A549 (cell line): ENCODE results near the gene ADAT2. TPM values are rescaled to one million over a fixed set of nuclear protein-coding genes. Genes with fewer than 3 reads are reported as not detected.

ENCODE experiments used
- ATAC-seq, 2 experiments: fragments of 200-7000 bp in 1 of 2; fragments of >200 bp in 1 of 2; cut with Nextera tagmentation in 1 of 2; cut with Tn5 transposase in 1 of 2; 3 replicates each; pipeline versions ENCODE4 v1.8.0 to v1.9.1; 2018 to 2020; ENCODE audit warnings: mild to moderate bottlenecking in 1 of 2, moderate library complexity in 1 of 2
- CTCF ChIA-PET: fragments of 300-600 bp; sonication (Branson Sonifier 250); formaldehyde crosslinking; extraction: SDS; loops from one replicate; lab custom pipeline; 2021; ENCODE audit warnings: antibody characterized with exemption, inconsistent platforms; lab: Yijun Ruan, JAX
- POLR2A ChIA-PET: fragments of 350-600 bp; formaldehyde crosslinking; extraction: SDS; loops from one replicate; lab custom pipeline; 2021; ENCODE audit warnings: antibody characterized with exemption, inconsistent platforms; lab: Yijun Ruan, JAX
- DNase-seq, 2 experiments: peaks; one replicate each; pipeline versions ENCODE4 v3.0.0 to v3.0.0-alpha.2; 2011 to 2016; ENCODE audit warnings: low read depth in 1 of 2, low spot score in 1 of 2
- FAIRE-seq: peaks from 2 replicates; lab custom pipeline; 2011; peaks lifted over from hg19 to GRCh38; lab: Jason Lieb, UNC
- H3K27ac ChIP-seq, 2 experiments: fragments of >200 bp; sonication (Bioruptor Twin); formaldehyde crosslinking; 3 replicates each; pipeline ENCODE4 v1.5.1; 2016 to 2017
- H3K4me1 ChIP-seq: fragments of >200 bp; sonication (Bioruptor Twin); formaldehyde crosslinking; 3 replicates; pipeline ENCODE4 v1.6.1; 2016
- H3K4me2 ChIP-seq: fragments of >200 bp; sonication (Bioruptor Twin); formaldehyde crosslinking; 3 replicates; pipeline ENCODE4 v1.6.1; 2016
- H3K4me3 ChIP-seq: fragments of >200 bp; sonication (Bioruptor Twin); formaldehyde crosslinking; 3 replicates; pipeline ENCODE4 v1.5.1; 2016
- H3K9me3 ChIP-seq: fragments of >200 bp; sonication (Bioruptor Twin); formaldehyde crosslinking; 3 replicates; pipeline ENCODE4 v1.6.1; 2016
- CEBPB ChIP-seq, 2 experiments: fragments of >200 bp in 1 of 2; sonication (Bioruptor Twin) in 1 of 2; formaldehyde crosslinking in 1 of 2; IDR thresholded peaks; 2 replicates each; pipeline ENCODE4 v1.6.1; 2012 to 2016
- CHD4 ChIP-seq: fragments of 200-600 bp; sonication (generic); IDR thresholded peaks from 2 replicates; pipeline ENCODE4 v1.6.1; 2016; ENCODE audit warnings: antibody characterized with exemption, mild to moderate bottlenecking, borderline replicate concordance
- EHF ChIP-seq: fragments of 250-450 bp; sonication (Bioruptor Pico); IDR thresholded peaks from 2 replicates; pipeline ENCODE4 v1.5.0; 2020; ENCODE audit warnings: mild to moderate bottlenecking
- EP300 ChIP-seq, 2 experiments: fragments of >200 bp; sonication (Bioruptor Twin); formaldehyde crosslinking; IDR thresholded peaks; 2 replicates in 1 of 2; 3 replicates in 1 of 2; pipeline ENCODE4 v1.6.1; 2016 to 2017
- FOSL2 ChIP-seq, 2 experiments: fragments of 450-650 bp in 1 of 2; fragments of >200 bp in 1 of 2; sonication (Bioruptor Twin) in 1 of 2; formaldehyde crosslinking; IDR thresholded peaks; 2 replicates each; pipeline versions ENCODE4 v1.5.0 to v1.6.1; 2016 to 2020; ENCODE audit warnings: mild to moderate bottlenecking in 1 of 2, moderate library complexity in 1 of 2
- GATA3 ChIP-seq: IDR thresholded peaks from 2 replicates; pipeline ENCODE4 v1.6.1; 2012; ENCODE audit warnings: borderline replicate concordance
- HOXA7 ChIP-seq: fragments of 250-450 bp; sonication (Bioruptor Pico); IDR thresholded peaks from 2 replicates; pipeline ENCODE4 v1.5.0; 2020; ENCODE audit warnings: mild to moderate bottlenecking, moderate library complexity
- HOXB13 ChIP-seq: fragments of 250-450 bp; sonication (Bioruptor Pico); IDR thresholded peaks from 2 replicates; pipeline ENCODE4 v1.5.0; 2020; ENCODE audit warnings: low read depth, mild to moderate bottlenecking, moderate library complexity
- HOXB5 ChIP-seq: fragments of 250-450 bp; sonication (Bioruptor Pico); IDR thresholded peaks from 2 replicates; pipeline ENCODE4 v1.5.0; 2020; ENCODE audit warnings: mild to moderate bottlenecking, moderate library complexity
- JUN ChIP-seq, 2 experiments: fragments of >200 bp; sonication (Bioruptor Twin); formaldehyde crosslinking; IDR thresholded peaks; 2 replicates in 1 of 2; 3 replicates in 1 of 2; pipeline ENCODE4 v1.6.1; 2016 to 2017
- JUNB ChIP-seq: fragments of >200 bp; sonication (Bioruptor Twin); formaldehyde crosslinking; IDR thresholded peaks from 2 replicates; pipeline ENCODE4 v1.6.1; 2016
- MAFK ChIP-seq: fragments of 450-650 bp; IDR thresholded peaks from 2 replicates; pipeline ENCODE4 v1.6.1; 2014; ENCODE audit not compliant: partially characterized antibody
- MAX ChIP-seq: IDR thresholded peaks from 2 replicates; pipeline ENCODE4 v1.6.1; 2012
- MYC ChIP-seq: IDR thresholded peaks from 2 replicates; pipeline ENCODE4 v1.6.1; 2012; ENCODE audit warnings: mild to moderate bottlenecking, inconsistent platforms, low read length, improper control_type of control experiment, borderline replicate concordance
- SMC3 ChIP-seq: fragments of >200 bp; sonication (Bioruptor Twin); formaldehyde crosslinking; IDR thresholded peaks from 3 replicates; pipeline ENCODE4 v1.6.1; 2018; ENCODE audit warnings: inconsistent platforms
- TP53 ChIP-seq: fragments of 250-450 bp; sonication (Bioruptor Pico); IDR thresholded peaks from 2 replicates; pipeline ENCODE4 v1.5.0; 2021; ENCODE audit warnings: mild to moderate bottlenecking, moderate library complexity
- ZSCAN20 ChIP-seq: fragments of 250-450 bp; sonication (Bioruptor Pico); IDR thresholded peaks from 2 replicates; pipeline ENCODE4 v1.8.0; 2022; ENCODE audit warnings: mild to moderate bottlenecking, moderate library complexity
- WGBS: methylation state at CpG from one replicate; pipeline ENCODE4 v1.1.6; 2017; ENCODE audit errors: missing lambda C conversion rate; 5-methylcytosine and 5-hydroxymethylcytosine counted together
- polyA plus RNA-seq, 4 experiments: library from polyadenylated mRNA; depleted of rRNA in 3 of 4; stranded (reverse); fragments of >200 nt; fragmentation: RNase III in 1 of 4; extraction: RNeasy Plus Mini Kit Qiagen cat#74134 plus additional on column Dnase treatment in 1 of 4; gene quantifications; 2 replicates in 3 of 4; 3 replicates in 1 of 4; pipeline ENCODE4 v1.2.3, GENCODE V29; 2011 to 2017
- TF ChIP-seq, protein P1 (sequence below): fragments of 250-450 bp; sonication (Bioruptor Pico); IDR thresholded peaks from 2 replicates; pipeline ENCODE4 v1.5.0; 2021; ENCODE audit warnings: mild to moderate bottlenecking, moderate library complexity, borderline replicate concordance
- TF ChIP-seq, protein P2 (sequence below): IDR thresholded peaks from 2 replicates; pipeline ENCODE4 v1.6.1; 2012; ENCODE audit warnings: low read depth, borderline replicate concordance
- TF ChIP-seq, protein P3 (sequence below): fragments of >200 bp; sonication (Bioruptor Twin); formaldehyde crosslinking; IDR thresholded peaks from 3 replicates; pipeline ENCODE4 v1.6.1; 2016

ADAT2 gene
- polyA plus RNA-seq, 2 of the 4 experiments (the other 2 are of a cell fraction), result 7.1 to 8.0 TPM

DNA sequence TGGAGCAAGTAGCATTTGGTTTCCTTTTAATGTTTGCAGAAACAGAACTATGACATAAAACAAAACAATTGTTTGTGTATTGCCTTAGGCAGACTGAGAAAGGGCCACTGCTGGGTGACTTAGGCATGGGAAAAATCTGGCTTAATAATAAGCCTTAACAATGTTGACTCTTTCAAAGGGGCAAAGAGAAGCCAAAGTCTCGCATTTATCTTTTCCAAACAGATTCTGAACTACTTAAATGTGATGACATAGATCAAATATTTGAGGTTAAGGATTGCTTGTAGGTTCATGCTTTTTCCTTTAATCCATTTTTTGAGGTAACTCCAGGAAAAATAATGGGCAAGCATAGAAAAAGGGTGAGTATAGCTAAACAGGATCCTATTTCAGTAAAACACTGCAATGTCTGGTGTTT lies 39.6 kb downstream of the ADAT2 start:
- FAIRE-seq, result no peak
- peak overlapping the region; percentile 63 for H3K4me2 ChIP-seq
- 0% methylated on average over 1 of the region's 1 CpG for WGBS

GRCh38 chr6:143408787-143409162 lies 41.7 kb downstream of the ADAT2 start:
- peak overlapping the region; percentile 63 for H3K4me2 ChIP-seq
- peak overlapping the region; percentile 78 to 92 for H3K27ac ChIP-seq
- no peaks in the 10 kb centered on the region; the same call in 2 of the 3 replicates for H3K9me3 ChIP-seq
- FAIRE-seq (no peak), DNase-seq (peak in 1 of 2 experiments; percentile 45), ATAC-seq (peak; percentile 19 to 35; a peak in 3 of 6 replicates)
- no peak overlapping the region for H3K4me3 ChIP-seq
- ChIA-PET POLR2A (no interaction called here), CTCF (interaction anchor here (0.5 to 1.0 kb wide), 4 partner anchors 27 to 716 kb away, joined by 3 to 4 read pairs (median 3); no protein-coding TSS in a partner anchor)
- peaks cover 50% of the 10 kb centered on the region for H3K4me1 ChIP-seq
- TF ChIP-seq CEBPB (IDR thresholded peaks at IDR 0.05) (0 out of 4 replicates have a peak, but pooled peaks of 1 of the 2 experiments have one; percentile 30), EHF (no peak), GATA3 (peak; percentile 72; the same call in 1 of the 2 replicates), EP300 (IDR thresholded peaks at IDR 0.05) (0 out of 5 replicates have a peak, but pooled peaks of 1 of the 2 experiments have one; percentile 7), HOXB13 (CRISPR knock-in tag) (no peak), FOSL2 (IDR thresholded peaks at IDR 0.05) (no peak), FOSL2 (CRISPR knock-in tag; IDR thresholded peaks at IDR 0.05) (0 out of 2 replicates have a peak, but pooled peaks have one; percentile 27)

More for the DNA sequence above, 39.6 kb downstream of the ADAT2 start:
- ATAC-seq, result peak; percentile 57 to 80
- peak; percentile 23 to 90 for DNase-seq
- Histone ChIP-seq H3K27ac (peak overlapping the region; percentile 78; a peak in 4 of 6 replicates), H3K9me3 (no peaks in the 10 kb centered on the region; the same call in 2 of the 3 replicates), H3K4me3 (no peak overlapping the region), H3K4me1 (peaks cover 44% of the 10 kb centered on the region)
- ChIA-PET POLR2A (no interaction called here), CTCF (interaction anchor here (1.2 kb wide), 1 partner anchor 11 kb away, joined by 3 read pairs; no protein-coding TSS in a partner anchor)
- TF ChIP-seq, protein P1, sequence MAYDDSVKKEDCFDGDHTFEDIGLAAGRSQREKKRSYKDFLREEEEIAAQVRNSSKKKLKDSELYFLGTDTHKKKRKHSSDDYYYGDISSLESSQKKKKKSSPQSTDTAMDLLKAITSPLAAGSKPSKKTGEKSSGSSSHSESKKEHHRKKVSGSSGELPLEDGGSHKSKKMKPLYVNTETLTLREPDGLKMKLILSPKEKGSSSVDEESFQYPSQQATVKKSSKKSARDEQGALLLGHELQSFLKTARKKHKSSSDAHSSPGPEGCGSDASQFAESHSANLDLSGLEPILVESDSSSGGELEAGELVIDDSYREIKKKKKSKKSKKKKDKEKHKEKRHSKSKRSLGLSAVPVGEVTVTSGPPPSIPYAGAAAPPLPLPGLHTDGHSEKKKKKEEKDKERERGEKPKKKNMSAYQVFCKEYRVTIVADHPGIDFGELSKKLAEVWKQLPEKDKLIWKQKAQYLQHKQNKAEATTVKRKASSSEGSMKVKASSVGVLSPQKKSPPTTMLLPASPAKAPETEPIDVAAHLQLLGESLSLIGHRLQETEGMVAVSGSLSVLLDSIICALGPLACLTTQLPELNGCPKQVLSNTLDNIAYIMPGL (CRISPR knock-in tag), result no peak
- TF ChIP-seq EP300 (IDR thresholded peaks at IDR 0.05), result peak; percentile 42 to 70; a peak in 3 of 5 replicates
- no peak for TF ChIP-seq CHD4
- TF ChIP-seq, protein P2, sequence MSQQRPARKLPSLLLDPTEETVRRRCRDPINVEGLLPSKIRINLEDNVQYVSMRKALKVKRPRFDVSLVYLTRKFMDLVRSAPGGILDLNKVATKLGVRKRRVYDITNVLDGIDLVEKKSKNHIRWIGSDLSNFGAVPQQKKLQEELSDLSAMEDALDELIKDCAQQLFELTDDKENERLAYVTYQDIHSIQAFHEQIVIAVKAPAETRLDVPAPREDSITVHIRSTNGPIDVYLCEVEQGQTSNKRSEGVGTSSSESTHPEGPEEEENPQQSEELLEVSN, result no peak
- peak; percentile 68; the same call in 1 of the 2 replicates for TF ChIP-seq MAX
- no peak for TF ChIP-seq TP53 (CRISPR knock-in tag)
- TF ChIP-seq GATA3, result peak; percentile 93
- TF ChIP-seq SMC3, result no peak
- TF ChIP-seq FOSL2 (IDR thresholded peaks at IDR 0.05), result no peak
- peak; percentile 57; the same call in 1 of the 2 replicates for TF ChIP-seq FOSL2 (CRISPR knock-in tag; IDR thresholded peaks at IDR 0.05)
- TF ChIP-seq JUN (IDR thresholded peaks at IDR 0.05), result peak; percentile 58 to 79; a peak in 4 of 5 replicates
- TF ChIP-seq, protein P3, sequence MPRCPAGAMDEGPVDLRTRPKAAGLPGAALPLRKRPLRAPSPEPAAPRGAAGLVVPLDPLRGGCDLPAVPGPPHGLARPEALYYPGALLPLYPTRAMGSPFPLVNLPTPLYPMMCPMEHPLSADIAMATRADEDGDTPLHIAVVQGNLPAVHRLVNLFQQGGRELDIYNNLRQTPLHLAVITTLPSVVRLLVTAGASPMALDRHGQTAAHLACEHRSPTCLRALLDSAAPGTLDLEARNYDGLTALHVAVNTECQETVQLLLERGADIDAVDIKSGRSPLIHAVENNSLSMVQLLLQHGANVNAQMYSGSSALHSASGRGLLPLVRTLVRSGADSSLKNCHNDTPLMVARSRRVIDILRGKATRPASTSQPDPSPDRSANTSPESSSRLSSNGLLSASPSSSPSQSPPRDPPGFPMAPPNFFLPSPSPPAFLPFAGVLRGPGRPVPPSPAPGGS, result 0 out of 3 replicates have a peak, but pooled peaks have one; percentile 40
- peak; percentile 48 for TF ChIP-seq MAFK
- TF ChIP-seq CEBPB (IDR thresholded peaks at IDR 0.05), result peak; percentile 27 to 56; a peak in 1 of 4 replicates
- peak; percentile 74; the same call in 1 of the 2 replicates for TF ChIP-seq HOXB5 (CRISPR knock-in tag)
- no peak for TF ChIP-seq MYC
- TF ChIP-seq JUNB, result peak; percentile 82
- TF ChIP-seq HOXA7 (CRISPR knock-in tag), result no peak
- TF ChIP-seq ZSCAN20 (CRISPR knock-in tag), result no peak
